GM12878 (cell line): ENCODE data around the gene PRSS57. TPM values are rescaled to one million over a fixed set of nuclear protein-coding genes. Genes with fewer than 3 reads are reported as not detected.
A peak's percentile ranks its signal among the peaks of the same experiment; 100 is the strongest.

Experiments used
- ATAC-seq: fragments of 200-7000 bp; cut with Tn5 transposase; 3 replicates; pipeline ENCODE4 v1.9.1; 2020; ENCODE audit warnings: mild to moderate bottlenecking, moderate library complexity
- BruUV-seq: library from RNA; stranded (reverse); fragments of 400-500 nt; replicated peaks from 2 replicates; lab custom pipeline; 2021; lab: Mats Ljungman, UMichigan
- CTCF ChIA-PET: fragments of 300-600 bp; sonication (Branson Sonifier 250); formaldehyde crosslinking; extraction: SDS; loops from one replicate; lab custom pipeline; 2021; ENCODE audit warnings: inconsistent platforms; lab: Yijun Ruan, JAX
- POLR2A ChIA-PET: fragments of 350-600 bp; formaldehyde crosslinking; extraction: SDS; loops from one replicate; lab custom pipeline; 2021; ENCODE audit warnings: inconsistent platforms; lab: Charles Lee
- RAD21 ChIA-PET: fragments of 300-600 bp; sonication (Branson Sonifier 250); formaldehyde crosslinking; loops from one replicate; lab custom pipeline; 2023; ENCODE audit warnings: antibody characterized with exemption; ENCODE audit not compliant: unreplicated experiment; lab: Charles Lee
- SMC1A ChIA-PET: fragments of 300-600 bp; sonication (Branson Sonifier 250); formaldehyde crosslinking; loops from one replicate; lab custom pipeline; 2023; ENCODE audit not compliant: unreplicated experiment, uncharacterized antibody; lab: Charles Lee
- DNase-seq: peaks from one replicate; pipeline ENCODE4 v3.0.0-alpha.2; 2011; ENCODE audit warnings: low read depth, low spot score
- FAIRE-seq: peaks from 3 replicates; lab custom pipeline; 2011; peaks lifted over from hg19 to GRCh38; lab: Jason Lieb, UNC
- H2AFZ ChIP-seq: 2 replicates; pipeline ENCODE4 v1.6.0; 2011; ENCODE audit warnings: low read depth, low read length, control low read depth; ENCODE audit not compliant: control insufficient read depth
- H3K27ac ChIP-seq: 2 replicates; pipeline ENCODE4 v1.5.1; 2011; ENCODE audit warnings: control low read depth; ENCODE audit not compliant: control insufficient read depth, insufficient read depth
- H3K27me3 ChIP-seq, 2 experiments: replicated peaks in 1 of 2; 2 replicates each; pipeline versions ENCODE4 v1.6.0 to v1.6.1; 2011; ENCODE audit warnings: low read length in 1 of 2; ENCODE audit not compliant: control insufficient read depth in 2 of 2, insufficient read depth in 2 of 2
- H3K36me3 ChIP-seq, 2 experiments: 2 replicates each; pipeline ENCODE4 v1.5.1; 2011; ENCODE audit warnings: low read length in 1 of 2; ENCODE audit not compliant: control insufficient read depth in 2 of 2, insufficient read depth in 2 of 2
- H3K4me1 ChIP-seq: 2 replicates; pipeline ENCODE4 v1.6.1; 2011; ENCODE audit warnings: mild to moderate bottlenecking, low read length, moderate library complexity, mixed read lengths; ENCODE audit not compliant: control insufficient read depth, insufficient read depth
- H3K4me2 ChIP-seq: 2 replicates; pipeline ENCODE4 v1.6.0; 2011; ENCODE audit warnings: control low read depth; ENCODE audit not compliant: control insufficient read depth, insufficient read depth
- H3K4me3 ChIP-seq: fragments of 200-600 bp; sonication (generic); 2 replicates; pipeline ENCODE4 v1.5.1; 2016
- H3K79me2 ChIP-seq: 2 replicates; pipeline ENCODE4 v1.6.0; 2011; ENCODE audit warnings: low read length; ENCODE audit not compliant: control insufficient read depth, insufficient read depth
- H3K9ac ChIP-seq: 2 replicates; pipeline ENCODE4 v1.8.0; 2011; ENCODE audit warnings: low read length, control low read depth, mixed read lengths; ENCODE audit not compliant: control insufficient read depth, insufficient read depth
- H3K9me3 ChIP-seq: replicated peaks from 3 replicates; pipeline ENCODE4 v1.5.1; 2011; ENCODE audit warnings: mild to moderate bottlenecking, low read length; ENCODE audit not compliant: control insufficient read depth, insufficient read depth
- H4K20me1 ChIP-seq: 2 replicates; pipeline ENCODE4 v1.6.0; 2011; ENCODE audit not compliant: control insufficient read depth, insufficient read depth
- BHLHE40 ChIP-seq, 2 experiments: fragments of 450-650 bp in 1 of 2; IDR thresholded peaks; 2 replicates each; pipeline ENCODE4 v1.6.1; 2011 to 2017; ENCODE audit warnings: low read depth in 2 of 2, borderline replicate concordance in 1 of 2, improper control_type of control experiment in 1 of 2, low read length in 1 of 2, mild to moderate bottlenecking in 1 of 2
- BMI1 ChIP-seq: fragments of 450-650 bp; IDR thresholded peaks from 2 replicates; pipeline ENCODE4 v1.6.1; 2016; ENCODE audit warnings: mild to moderate bottlenecking, moderate library complexity, borderline replicate concordance
- CREB1 ChIP-seq: IDR thresholded peaks from 2 replicates; pipeline ENCODE4 v1.6.1; 2012; ENCODE audit warnings: low read depth, mild to moderate bottlenecking, inconsistent platforms
- EP300 ChIP-seq, 2 experiments: fragments of 150-350 bp in 1 of 2; IDR thresholded peaks; 2 replicates each; pipeline ENCODE4 v1.6.1; 2011 to 2012; ENCODE audit warnings: low read depth in 2 of 2, low read length in 2 of 2, borderline replicate concordance in 1 of 2, improper control_type of control experiment in 1 of 2, inconsistent platforms in 1 of 2; ENCODE audit not compliant: control insufficient read depth in 1 of 2
- EZH2 ChIP-seq: IDR thresholded peaks from 2 replicates; pipeline ENCODE4 v1.6.1; 2012; ENCODE audit warnings: low read depth, mild to moderate bottlenecking, control low read depth, inconsistent platforms, low read length, borderline replicate concordance; ENCODE audit not compliant: control insufficient read depth
- FOXM1 ChIP-seq: IDR thresholded peaks from 2 replicates; pipeline ENCODE4 v1.6.1; 2012; ENCODE audit warnings: low read depth, mild to moderate bottlenecking, inconsistent platforms, low read length, moderate library complexity
- IKZF2 ChIP-seq, 2 experiments: fragments of 450-650 bp; IDR thresholded peaks; 2 replicates each; pipeline ENCODE4 v1.6.1; 2017; ENCODE audit warnings: mild to moderate bottlenecking in 2 of 2, moderate library complexity in 2 of 2
- MXI1 ChIP-seq: fragments of 150-350 bp; IDR thresholded peaks from 2 replicates; pipeline ENCODE4 v1.6.1; 2011; ENCODE audit warnings: low read depth, mild to moderate bottlenecking, inconsistent platforms, low read length, improper control_type of control experiment
- NFIC ChIP-seq: IDR thresholded peaks from 2 replicates; pipeline ENCODE4 v1.6.1; 2012; ENCODE audit warnings: low read depth, mild to moderate bottlenecking, inconsistent platforms, low read length, moderate library complexity
- NFXL1 ChIP-seq: fragments of 450-650 bp; IDR thresholded peaks from 2 replicates; pipeline ENCODE4 v1.6.1; 2017; ENCODE audit warnings: antibody characterized with exemption, mild to moderate bottlenecking, borderline replicate concordance
- NR2C1 ChIP-seq: fragments of 450-650 bp; IDR thresholded peaks from 2 replicates; pipeline ENCODE4 v1.6.1; 2017; ENCODE audit warnings: antibody characterized with exemption, mild to moderate bottlenecking, moderate library complexity
- NRF1 ChIP-seq: conservative IDR thresholded peaks from 2 replicates; pipeline ENCODE4 v1.6.1; 2011; ENCODE audit warnings: mild to moderate bottlenecking, low read depth, low read length, improper control_type of control experiment
- RAD21 ChIP-seq: IDR thresholded peaks from 2 replicates; pipeline ENCODE4 v1.6.1; 2011; ENCODE audit warnings: mild to moderate bottlenecking, low read depth, low read length, moderate library complexity; ENCODE audit not compliant: insufficient read depth
- REST ChIP-seq: IDR thresholded peaks from 2 replicates; pipeline ENCODE4 v1.6.1; 2012; ENCODE audit warnings: mild to moderate bottlenecking, low read depth, low read length
- SPI1 ChIP-seq: IDR thresholded peaks from 2 replicates; pipeline ENCODE4 v1.6.1; 2011; ENCODE audit warnings: low read depth, mild to moderate bottlenecking, low read length, moderate library complexity, borderline replicate concordance; ENCODE audit not compliant: insufficient read depth
- ZNF274 ChIP-seq: IDR thresholded peaks from one replicate; pipeline ENCODE4 v1.8.0; 2011; ENCODE audit not compliant: insufficient read length, insufficient read depth
- WGBS: methylation state at CpG from one replicate; pipeline ENCODE4 v1.1.6; 2016; ENCODE audit warnings: low lambda C conversion rate; ENCODE audit not compliant: insufficient replicate concordance, insufficient coverage; ENCODE audit errors: missing lambda C conversion rate; 5-methylcytosine and 5-hydroxymethylcytosine counted together
- in situ Hi-C: fragments of 300-500 bp; cut with MboI; formaldehyde crosslinking; loops from 9 replicates; pipeline ENCODE4 v1.14.3; 2018; ENCODE audit warnings: mixed read lengths
- intact Hi-C: fragments of 100-400 bp; cut with micrococcal nuclease; formaldehyde crosslinking; loops from one replicate; pipeline ENCODE4 v1.14.2; 2022; ENCODE audit not compliant: unreplicated experiment
- polyA plus RNA-seq, 11 experiments: library from polyadenylated mRNA; depleted of rRNA in 4 of 11; unstranded in 6 of 11; stranded (reverse) in 5 of 11; fragments of >200 nt; fragmentation: Nextera tagmentation in 4 of 11; fragmentation: Illumina TruSeq in 1 of 11; extraction: Ambion mirVana in 4 of 11; extraction: Trizol in 1 of 11; gene quantifications; 1 replicate in 1 of 11; 2 replicates in 10 of 11; pipeline versions ENCODE4 v1.2.1 to v1.2.3, GENCODE V29; 2011 to 2016; ENCODE audit warnings: inconsistent platforms in 2 of 11, missing spikeins in 2 of 11, low read depth in 1 of 11
- total RNA-seq, 4 experiments: library from RNA; depleted of rRNA in 3 of 4; stranded (reverse); fragments of >200 nt in 3 of 4; fragmentation: Illumina TruSeq in 1 of 4; extraction: Trizol in 1 of 4; gene quantifications; 2 replicates each; pipeline versions ENCODE4 v1.2.1 to v1.2.3, GENCODE V29; 2013 to 2021
- TF ChIP-seq, protein P1 (sequence below): IDR thresholded peaks from 2 replicates; pipeline ENCODE4 v1.6.1; 2012; ENCODE audit warnings: low read depth, low read length, improper control_type of control experiment

The PRSS57 gene
- total and polyA plus RNA-seq, 10 of the 15 experiments (the other 5 are each of a cell fraction or from before 2014, with no cell fraction given): not detected

GRCh38 chr19:743168-743687, 48.0 kb upstream of the PRSS57 start:
- 19% methylated on average over 13 of the region's 13 CpGs for WGBS
- ChIA-PET CTCF (interaction anchor here (0.6 kb wide), 1 partner anchor 109 kb away, joined by 3 read pairs; no protein-coding TSS in a partner anchor), RAD21 (interaction anchor here (1.3 kb wide), 1 partner anchor 9 kb away, joined by 5 read pairs; no protein-coding TSS in a partner anchor), SMC1A (no interaction called here), POLR2A (no interaction called here)
- in situ Hi-C loops: no loop called here
- FAIRE-seq (no peak), DNase-seq (no peak), ATAC-seq (peak; percentile 88)
- no peaks in the 10 kb centered on the region for H3K79me2 ChIP-seq
- H3K4me2 ChIP-seq: no peak overlapping the region
- BruUV-seq: no TSS peak
- H4K20me1 ChIP-seq: no peaks in the 10 kb centered on the region
- no peak overlapping the region for H3K4me3 ChIP-seq
- H3K4me1 ChIP-seq: no peaks in the 10 kb centered on the region
- no peak overlapping the region for H2AFZ ChIP-seq
- intact Hi-C loops: no loop called here
- H3K9ac ChIP-seq: no peak overlapping the region
- H3K27ac ChIP-seq: no peak overlapping the region
- H3K9me3 ChIP-seq: no peaks in the 10 kb centered on the region; the same call in 2 of the 3 replicates
- no peaks in the 10 kb centered on the region for H3K27me3 ChIP-seq
- no peaks in the 10 kb centered on the region for H3K36me3 ChIP-seq
- TF ChIP-seq IKZF2 (IDR thresholded peaks at IDR 0.05): no peak
- TF ChIP-seq BHLHE40 (IDR thresholded peaks at IDR 0.05; ENCODE audit: borderline replicate concordance in 1 of 2, low read depth in 2 of 2, low read length in 1 of 2): 0 out of 4 replicates have a peak, but pooled peaks of 1 of the 2 experiments have one; percentile 29
- TF ChIP-seq NFXL1: no peak
- TF ChIP-seq EZH2: no peak
- no peak for TF ChIP-seq NFIC
- peak; percentile 96 for TF ChIP-seq BMI1
- TF ChIP-seq FOXM1: no peak
- no peak for TF ChIP-seq EP300 (IDR thresholded peaks at IDR 0.05; ENCODE audit: borderline replicate concordance in 1 of 2, control insufficient read depth in 1 of 2, low read depth in 2 of 2, low read length in 2 of 2)
- TF ChIP-seq RAD21: no peak
- TF ChIP-seq NRF1: no peak
- TF ChIP-seq, protein P1, sequence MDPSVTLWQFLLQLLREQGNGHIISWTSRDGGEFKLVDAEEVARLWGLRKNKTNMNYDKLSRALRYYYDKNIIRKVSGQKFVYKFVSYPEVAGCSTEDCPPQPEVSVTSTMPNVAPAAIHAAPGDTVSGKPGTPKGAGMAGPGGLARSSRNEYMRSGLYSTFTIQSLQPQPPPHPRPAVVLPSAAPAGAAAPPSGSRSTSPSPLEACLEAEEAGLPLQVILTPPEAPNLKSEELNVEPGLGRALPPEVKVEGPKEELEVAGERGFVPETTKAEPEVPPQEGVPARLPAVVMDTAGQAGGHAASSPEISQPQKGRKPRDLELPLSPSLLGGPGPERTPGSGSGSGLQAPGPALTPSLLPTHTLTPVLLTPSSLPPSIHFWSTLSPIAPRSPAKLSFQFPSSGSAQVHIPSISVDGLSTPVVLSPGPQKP: no peak
- no peak for TF ChIP-seq ZNF274
- TF ChIP-seq NR2C1: no peak
- TF ChIP-seq SPI1: no peak
- TF ChIP-seq MXI1: no peak
- no peak for TF ChIP-seq REST
- TF ChIP-seq CREB1: no peak
